ENCODE results near the gene CRYBB3.

DNA sequence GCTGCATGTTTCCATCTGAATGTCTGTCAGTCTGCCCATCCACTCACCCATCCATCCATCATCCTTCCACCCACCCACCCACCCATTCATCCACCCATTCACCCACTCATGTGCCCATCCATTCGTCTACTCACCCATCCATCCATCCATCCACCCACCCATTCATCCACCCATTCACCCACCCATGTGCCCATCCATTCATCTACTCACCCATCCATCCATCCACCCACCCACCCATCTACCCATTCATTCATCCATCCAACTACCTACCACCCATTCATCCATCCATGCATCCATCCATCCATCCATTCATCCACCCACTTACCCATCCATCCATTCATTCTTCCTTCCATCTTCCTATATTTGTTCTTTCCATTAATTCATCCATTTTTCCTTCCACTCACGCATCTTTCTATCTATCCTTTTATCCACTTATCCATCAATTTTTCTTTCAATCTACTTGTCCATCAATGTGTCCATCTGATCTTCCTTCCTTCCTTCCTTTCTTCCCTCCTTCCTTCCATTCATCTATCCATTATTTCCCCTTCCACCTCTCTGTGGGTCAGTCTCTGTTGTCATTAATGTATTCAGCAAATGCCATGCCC lies 8.0 kb downstream of the CRYBB3 start:
- no peak for TF ChIP-seq TAF1 (IDR thresholded peaks at IDR 0.05; ENCODE audit: borderline replicate concordance, low read depth, low read length)
- no peak for TF ChIP-seq POLR2AphosphoS5 (IDR thresholded peaks at IDR 0.05; ENCODE audit: low read depth, low read length)
- no peak for TF ChIP-seq POLR2A (IDR thresholded peaks at IDR 0.05; ENCODE audit: low read depth, low read length)
